Fibroblast of the aortic adventitia (primary cell): ENCODE results near the gene PRMT5. TPM values are rescaled to one million over a fixed set of nuclear protein-coding genes. Genes with fewer than 3 reads are reported as not detected.

ENCODE experiments used
- DNase-seq: peaks from one replicate; pipeline ENCODE4 v3.0.0-alpha.2; 2010; ENCODE audit warnings: low read depth
- H3K4me3 ChIP-seq: 2 replicates; pipeline ENCODE4 v1.5.1; 2011; ENCODE audit warnings: low read depth, mild to moderate bottlenecking, control low read depth, low read length, moderate library complexity
- CTCF ChIP-seq: IDR thresholded peaks from 2 replicates; pipeline ENCODE4 v1.5.1; 2011; ENCODE audit warnings: mild to moderate bottlenecking, low read length, control low read depth, inconsistent platforms; ENCODE audit not compliant: insufficient read depth
- total RNA-seq: library from RNA; depleted of rRNA; stranded (reverse); fragments of >200 nt; gene quantifications from 2 replicates; pipeline ENCODE4 v1.2.3, GENCODE V29; 2012; ENCODE audit warnings: low replicate concordance

Gene PRMT5
- total RNA-seq, 1 donor = 53.5 TPM

- no peak for TF ChIP-seq CTCF
- no peak overlapping the region for H3K4me3 ChIP-seq
- DNase-seq = no peak
Observed at GRCh38 chr14:22884738-22885523, 44.2 kb downstream of the PRMT5 start.

GRCh38 chr14:22884076-22884737 lies 45.0 kb downstream of the PRMT5 start:
- no peak for DNase-seq
- no peak for TF ChIP-seq CTCF
- no peak overlapping the region for H3K4me3 ChIP-seq

DNA sequence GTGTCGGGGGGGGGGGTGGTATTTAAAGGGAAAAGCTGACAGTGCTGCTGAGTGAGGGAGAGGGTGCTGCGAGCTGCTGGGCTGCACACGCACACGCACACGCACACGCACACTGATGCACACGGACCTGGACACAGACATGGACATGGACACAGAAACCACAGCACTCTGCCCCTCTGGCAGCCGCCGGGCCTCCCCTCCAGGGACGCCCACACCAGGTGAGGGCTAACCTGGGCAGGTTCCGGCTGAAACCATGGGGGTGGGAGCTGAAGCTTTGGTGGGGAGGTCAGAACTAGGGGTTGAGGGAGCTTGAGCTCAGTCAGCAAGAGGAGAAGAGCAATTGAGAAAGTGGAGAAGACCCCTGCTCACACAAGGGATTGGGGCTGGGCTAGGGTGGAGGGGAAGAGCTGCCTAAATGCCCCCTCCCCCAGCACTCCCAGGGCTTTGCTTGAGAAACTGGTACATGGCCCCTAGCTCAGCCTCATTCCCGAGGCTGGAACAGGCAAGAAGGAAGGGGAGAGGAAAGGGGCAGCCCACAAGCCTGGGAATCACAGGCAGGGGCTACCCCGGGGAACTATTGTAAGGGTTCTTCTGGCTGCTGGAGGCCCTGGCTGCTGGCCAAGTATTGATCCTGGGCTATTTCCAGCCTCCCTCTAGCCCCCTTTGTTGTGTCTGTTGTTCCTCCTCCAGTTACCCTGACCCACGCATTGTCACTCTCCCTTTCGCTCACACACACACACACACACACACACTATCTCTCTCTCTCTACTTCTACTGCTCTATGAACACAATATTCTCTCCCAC lies 45.8 kb downstream of the PRMT5 start, which contains the start of gene REM2:
Gene REM2, plus strand, starts transcription at position 50 of the 804 bp plus-strand sequence. Its CDS starts 66 bp downstream, at position 116.
- TF ChIP-seq CTCF = no peak
- H3K4me3 ChIP-seq = no peak within 1 kb of the TSS
- DNase-seq = no peak

GRCh38 chr14:22882529-22883172 lies 46.5 kb downstream of the PRMT5 start:
- H3K4me3 ChIP-seq = no peak overlapping the region
- peak; percentile 18 for DNase-seq
- no peak for TF ChIP-seq CTCF

GRCh38 chr14:22882064-22882463 lies 47.1 kb downstream of the PRMT5 start:
- no peak for DNase-seq

More at GRCh38 chr14:22882064-22882463, 47.1 kb downstream of the PRMT5 start:
- TF ChIP-seq CTCF = no peak
- H3K4me3 ChIP-seq = no peak overlapping the region
